ENCODE results near the gene CFTR. TPM values are rescaled to one million over a fixed set of nuclear protein-coding genes. Genes with fewer than 3 reads are reported as not detected.

CFTR gene
- total RNA-seq, 1 donor from 2014 or later = 35.3 TPM

GRCh38 chr7:117564627-117565026 is 84.8 kb downstream of the CFTR start:
- no peaks in the 10 kb centered on the region for H3K27me3 ChIP-seq (ENCODE audit: low read depth)
- ATAC-seq = no peak
- no peak for TF ChIP-seq CTCF (IDR thresholded peaks at IDR 0.05)
- H3K4me3 ChIP-seq = no peak overlapping the region
- no peak overlapping the region for H3K27ac ChIP-seq
- no peak for DNase-seq
- no peaks in the 10 kb centered on the region for H3K36me3 ChIP-seq
- no peaks in the 10 kb centered on the region for H3K9me3 ChIP-seq
- intact Hi-C loops (cut with DNase I) = no loop called here
- no peaks in the 10 kb centered on the region for H3K4me1 ChIP-seq

GRCh38 chr7:117565226-117565625 is 85.4 kb downstream of the CFTR start:
- H3K4me3 ChIP-seq = no peak overlapping the region
- DNase-seq = no peak
- no peak overlapping the region for H3K27ac ChIP-seq
- peak; percentile 78 to 90 for ATAC-seq
- intact Hi-C loops (cut with DNase I) = no loop called here
- H3K36me3 ChIP-seq = no peaks in the 10 kb centered on the region
- H3K9me3 ChIP-seq = no peaks in the 10 kb centered on the region
- no peaks in the 10 kb centered on the region for H3K27me3 ChIP-seq (ENCODE audit: low read depth)
- no peak for TF ChIP-seq CTCF (IDR thresholded peaks at IDR 0.05)
- no peaks in the 10 kb centered on the region for H3K4me1 ChIP-seq

GRCh38 chr7:117567781-117568180 is 88.0 kb downstream of the CFTR start:
- H3K4me3 ChIP-seq = no peak overlapping the region
- DNase-seq = no peak
- no peaks in the 10 kb centered on the region for H3K4me1 ChIP-seq
- H3K36me3 ChIP-seq = no peaks in the 10 kb centered on the region
- H3K27ac ChIP-seq = no peak overlapping the region
- no peaks in the 10 kb centered on the region for H3K27me3 ChIP-seq (ENCODE audit: low read depth)
- intact Hi-C loops (cut with DNase I) = no loop called here
- no peak for TF ChIP-seq CTCF (IDR thresholded peaks at IDR 0.05)
- ATAC-seq = no peak
- no peaks in the 10 kb centered on the region for H3K9me3 ChIP-seq

- Histone ChIP-seq H3K27me3 (ENCODE audit: low read depth) (no peaks in the 10 kb centered on the region), H3K4me1 (no peaks in the 10 kb centered on the region), H3K4me3 (no peak overlapping the region), H3K36me3 (no peaks in the 10 kb centered on the region), H3K27ac (no peak overlapping the region), H3K9me3 (no peaks in the 10 kb centered on the region)
- ATAC-seq (peak in 1 of 2 donors; percentile 60), DNase-seq (no peak)
- no peak for TF ChIP-seq CTCF (IDR thresholded peaks at IDR 0.05)
- intact Hi-C loops (cut with DNase I) = no loop called here
Observed at GRCh38 chr7:117572856-117573620, 93.2 kb downstream of the CFTR start.

GRCh38 chr7:117581424-117581823 is 101.6 kb downstream of the CFTR start:
- Histone ChIP-seq H3K27ac (no peak overlapping the region), H3K9me3 (no peaks in the 10 kb centered on the region), H3K36me3 (no peaks in the 10 kb centered on the region), H3K4me1 (no peaks in the 10 kb centered on the region), H3K27me3 (ENCODE audit: low read depth) (no peaks in the 10 kb centered on the region), H3K4me3 (no peak overlapping the region)
- ATAC-seq = no peak
- intact Hi-C loops (cut with DNase I) = no loop called here
- TF ChIP-seq CTCF (IDR thresholded peaks at IDR 0.05) = no peak
- no peak for DNase-seq

All from lower lobe of right lung (tissue), 2 donors.